GM23338 (cell line): Measurements from ENCODE around the gene BTBD9. TPM values are rescaled to one million over a fixed set of nuclear protein-coding genes. Genes with fewer than 3 reads are reported as not detected.

Source experiments
- ATAC-seq: fragments of 200-7000 bp; cut with Tn5 transposase; 3 replicates; pipeline ENCODE4 v1.9.1; 2020
- DNase-seq: peaks from one replicate; pipeline ENCODE4 v3.0.0-alpha.2; 2015; ENCODE audit warnings: low spot score
- H2AFZ ChIP-seq: fragments of 200-600 bp; sonication (generic); 2 replicates; pipeline ENCODE4 v1.8.0; 2016; ENCODE audit warnings: antibody characterized with exemption, mild to moderate bottlenecking, moderate library complexity
- H3F3A ChIP-seq: fragments of 200-600 bp; sonication (generic); replicated peaks from 2 replicates; pipeline ENCODE4 v1.8.0; 2017; ENCODE audit warnings: antibody characterized with exemption, mixed run types, low read depth
- H3K27ac ChIP-seq: fragments of 200-600 bp; sonication (generic); 2 replicates; pipeline ENCODE4 v1.6.1; 2016; ENCODE audit warnings: low read depth
- H3K27me3 ChIP-seq: fragments of 200-600 bp; sonication (generic); 2 replicates; pipeline ENCODE4 v1.8.0; 2016; ENCODE audit warnings: mild to moderate bottlenecking, mixed run types, moderate library complexity; ENCODE audit not compliant: insufficient read depth
- H3K36me3 ChIP-seq: fragments of 200-600 bp; sonication (generic); 2 replicates; pipeline ENCODE4 v1.8.0; 2016; ENCODE audit warnings: mild to moderate bottlenecking; ENCODE audit not compliant: insufficient read depth
- H3K4me1 ChIP-seq: fragments of 200-600 bp; sonication (generic); 2 replicates; pipeline ENCODE4 v1.8.0; 2016; ENCODE audit warnings: mild to moderate bottlenecking, moderate library complexity; ENCODE audit not compliant: insufficient read depth
- H3K4me2 ChIP-seq: fragments of 200-600 bp; sonication (generic); 2 replicates; pipeline ENCODE4 v1.7.1; 2017; ENCODE audit warnings: mixed run types
- H3K4me3 ChIP-seq: fragments of 200-600 bp; sonication (generic); 2 replicates; pipeline ENCODE4 v1.6.1; 2016; ENCODE audit warnings: mixed run types
- H3K79me2 ChIP-seq: fragments of 200-600 bp; sonication (generic); replicated peaks from 2 replicates; pipeline ENCODE4 v1.8.0; 2017; ENCODE audit warnings: mild to moderate bottlenecking; ENCODE audit not compliant: insufficient read depth
- H3K9me2 ChIP-seq: fragments of 200-600 bp; sonication (generic); 2 replicates; pipeline ENCODE4 v1.8.0; 2017; ENCODE audit not compliant: insufficient read depth
- H4K20me1 ChIP-seq: fragments of 200-600 bp; sonication (generic); replicated peaks from 2 replicates; pipeline ENCODE4 v1.8.0; 2017; ENCODE audit warnings: mild to moderate bottlenecking; ENCODE audit not compliant: insufficient read depth
- H3K27ac Mint-ChIP-seq: 2 replicates; pipeline ENCODE4 v1.8.0; 2020; ENCODE audit warnings: inconsistent platforms, mild to moderate bottlenecking, moderate library complexity, mixed read lengths
- H3K27me3 Mint-ChIP-seq: 3 replicates; pipeline ENCODE4 v1.8.0; 2022; ENCODE audit warnings: low read depth, mild to moderate bottlenecking, moderate library complexity, mixed read lengths, inconsistent platforms; ENCODE audit not compliant: insufficient read depth, poor library complexity
- H3K36me3 Mint-ChIP-seq: 3 replicates; pipeline ENCODE4 v1.8.0; 2021; ENCODE audit warnings: low read depth, mild to moderate bottlenecking, inconsistent platforms, moderate library complexity, mixed read lengths
- H3K4me1 Mint-ChIP-seq: 3 replicates; pipeline ENCODE4 v1.8.0; 2020; ENCODE audit warnings: mild to moderate bottlenecking, inconsistent platforms, mixed read lengths
- H3K4me3 Mint-ChIP-seq: 3 replicates; pipeline ENCODE4 v1.8.0; 2021; ENCODE audit warnings: moderate library complexity, mild to moderate bottlenecking, inconsistent platforms, mixed read lengths
- H3K9me3 Mint-ChIP-seq: 3 replicates; pipeline ENCODE4 v1.8.0; 2020; ENCODE audit warnings: moderate library complexity, mild to moderate bottlenecking, inconsistent platforms, mixed read lengths
- CREB1 ChIP-seq: fragments of 250-450 bp; sonication (Bioruptor Pico); IDR thresholded peaks from 2 replicates; pipeline ENCODE4 v1.5.0; 2020; ENCODE audit warnings: low read depth, mild to moderate bottlenecking, moderate library complexity
- CTCF ChIP-seq, 2 experiments: fragments of 200-600 bp in 1 of 2; sonication (generic) in 1 of 2; conservative IDR thresholded peaks; 2 replicates each; pipeline versions ENCODE4 v1.5.1 to v1.6.1; 2016 to 2017; ENCODE audit warnings: antibody characterized with exemption in 2 of 2, low read depth in 2 of 2, mild to moderate bottlenecking in 2 of 2, moderate library complexity in 1 of 2
- EZH2 ChIP-seq: fragments of 200-600 bp; sonication (generic); IDR thresholded peaks from one replicate; pipeline ENCODE4 v1.8.0; 2017; ENCODE audit warnings: antibody characterized with exemption, mild to moderate bottlenecking, low read depth; ENCODE audit not compliant: unreplicated experiment
- JUNB ChIP-seq: IDR thresholded peaks from one replicate; pipeline ENCODE4 v1.6.1; 2016; ENCODE audit warnings: antibody characterized with exemption; ENCODE audit not compliant: unreplicated experiment
- NANOG ChIP-seq: IDR thresholded peaks from 2 replicates; pipeline ENCODE4 v1.6.1; 2016; ENCODE audit warnings: antibody characterized with exemption, borderline replicate concordance
- polyA plus RNA-seq: library from polyadenylated mRNA; unstranded; fragments of >200 nt; fragmentation: Nextera tagmentation; extraction: Ambion mirVana; gene quantifications from 2 replicates; pipeline ENCODE4 v1.2.1, GENCODE V29; 2016
- total RNA-seq: library from RNA; depleted of rRNA; stranded (reverse); fragments of >200 nt; shearing (Covaris generic); gene quantifications from 2 replicates; pipeline ENCODE4 v1.2.3, GENCODE V29; 2014
- TF ChIP-seq, protein P1 (sequence below): IDR thresholded peaks from 2 replicates; pipeline ENCODE4 v1.6.1; 2016; ENCODE audit warnings: antibody characterized with exemption
- TF ChIP-seq, protein P2 (sequence below): IDR thresholded peaks from one replicate; pipeline ENCODE4 v1.6.1; 2018; ENCODE audit warnings: antibody characterized with exemption; ENCODE audit not compliant: unreplicated experiment

Gene BTBD9
- total and polyA plus RNA-seq, 2 experiments from 2014 or later = 4.2 to 5.3 TPM

GRCh38 chr6:38637756-38638155 is 2.0 kb downstream of the BTBD9 start:
- Histone ChIP-seq H3K9me2 (no peaks in the 10 kb centered on the region), H3K27me3 (no peaks in the 10 kb centered on the region), H4K20me1 (peaks cover 10% of the 10 kb centered on the region), H3K79me2 (peaks cover 11% of the 10 kb centered on the region; the same call in 1 of the 2 replicates), H3K4me2 (no peak overlapping the region), H3K36me3 (no peaks in the 10 kb centered on the region), H2AFZ (no peak overlapping the region), H3F3A (peaks cover 11% of the 10 kb centered on the region; the same call in 1 of the 2 replicates), H3K4me1 (peaks cover 11% of the 10 kb centered on the region), H3K27ac (no peak overlapping the region), H3K4me3 (no peak overlapping the region)
- Mint-ChIP-seq H3K36me3 (no peaks in the 10 kb centered on the region), H3K4me3 (no peak overlapping the region), H3K27me3 (peaks cover 7% of the 10 kb centered on the region), H3K27ac (no peak overlapping the region), H3K9me3 (no peaks in the 10 kb centered on the region), H3K4me1 (peaks cover 10% of the 10 kb centered on the region)
- ATAC-seq (no peak), DNase-seq (no peak)
- TF ChIP-seq NANOG (no peak), CREB1 (CRISPR knock-in tag) (no peak), EZH2 (no peak), JUNB (no peak)
- TF ChIP-seq, protein P1, sequence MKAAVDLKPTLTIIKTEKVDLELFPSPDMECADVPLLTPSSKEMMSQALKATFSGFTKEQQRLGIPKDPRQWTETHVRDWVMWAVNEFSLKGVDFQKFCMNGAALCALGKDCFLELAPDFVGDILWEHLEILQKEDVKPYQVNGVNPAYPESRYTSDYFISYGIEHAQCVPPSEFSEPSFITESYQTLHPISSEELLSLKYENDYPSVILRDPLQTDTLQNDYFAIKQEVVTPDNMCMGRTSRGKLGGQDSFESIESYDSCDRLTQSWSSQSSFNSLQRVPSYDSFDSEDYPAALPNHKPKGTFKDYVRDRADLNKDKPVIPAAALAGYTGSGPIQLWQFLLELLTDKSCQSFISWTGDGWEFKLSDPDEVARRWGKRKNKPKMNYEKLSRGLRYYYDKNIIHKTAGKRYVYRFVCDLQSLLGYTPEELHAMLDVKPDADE = no peak

DNA sequence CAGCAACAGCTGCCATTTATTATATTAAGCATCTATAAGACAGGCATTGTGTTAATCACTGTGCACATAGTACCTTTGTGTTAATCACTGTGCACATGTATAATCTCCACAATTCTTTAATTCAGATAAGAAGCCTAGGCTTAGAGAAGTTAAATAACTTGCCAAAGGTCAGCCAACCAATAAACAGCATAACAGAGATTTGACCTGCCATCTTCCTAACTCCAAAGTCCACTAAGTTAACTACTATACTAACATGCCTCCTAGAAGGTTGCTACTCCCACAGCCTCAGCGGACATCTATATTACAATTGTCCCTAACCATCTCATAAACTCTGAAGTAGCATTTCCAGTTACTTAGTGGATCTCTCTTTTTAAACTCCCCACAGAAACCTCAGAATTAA is 3.7 kb downstream of the BTBD9 start:
- Mint-ChIP-seq H3K36me3 (no peaks in the 10 kb centered on the region), H3K4me3 (no peak overlapping the region), H3K27me3 (peaks cover 6% of the 10 kb centered on the region), H3K9me3 (no peaks in the 10 kb centered on the region), H3K27ac (no peak overlapping the region), H3K4me1 (peaks cover 10% of the 10 kb centered on the region)
- H3K79me2 ChIP-seq = peaks cover 11% of the 10 kb centered on the region; the same call in 1 of the 2 replicates
- peaks cover 10% of the 10 kb centered on the region for H4K20me1 ChIP-seq
- H3K4me1 ChIP-seq = peaks cover 11% of the 10 kb centered on the region
- H3K4me2 ChIP-seq = no peak overlapping the region
- DNase-seq (no peak), ATAC-seq (no peak)
- no peak overlapping the region for H3K4me3 ChIP-seq
- TF ChIP-seq NANOG (no peak), CTCF (conservative IDR thresholded peaks at IDR 0.05; ENCODE audit: low read depth in 2 of 2) (no peak), EZH2 (no peak), CREB1 (CRISPR knock-in tag) (no peak)
- TF ChIP-seq, protein P2, sequence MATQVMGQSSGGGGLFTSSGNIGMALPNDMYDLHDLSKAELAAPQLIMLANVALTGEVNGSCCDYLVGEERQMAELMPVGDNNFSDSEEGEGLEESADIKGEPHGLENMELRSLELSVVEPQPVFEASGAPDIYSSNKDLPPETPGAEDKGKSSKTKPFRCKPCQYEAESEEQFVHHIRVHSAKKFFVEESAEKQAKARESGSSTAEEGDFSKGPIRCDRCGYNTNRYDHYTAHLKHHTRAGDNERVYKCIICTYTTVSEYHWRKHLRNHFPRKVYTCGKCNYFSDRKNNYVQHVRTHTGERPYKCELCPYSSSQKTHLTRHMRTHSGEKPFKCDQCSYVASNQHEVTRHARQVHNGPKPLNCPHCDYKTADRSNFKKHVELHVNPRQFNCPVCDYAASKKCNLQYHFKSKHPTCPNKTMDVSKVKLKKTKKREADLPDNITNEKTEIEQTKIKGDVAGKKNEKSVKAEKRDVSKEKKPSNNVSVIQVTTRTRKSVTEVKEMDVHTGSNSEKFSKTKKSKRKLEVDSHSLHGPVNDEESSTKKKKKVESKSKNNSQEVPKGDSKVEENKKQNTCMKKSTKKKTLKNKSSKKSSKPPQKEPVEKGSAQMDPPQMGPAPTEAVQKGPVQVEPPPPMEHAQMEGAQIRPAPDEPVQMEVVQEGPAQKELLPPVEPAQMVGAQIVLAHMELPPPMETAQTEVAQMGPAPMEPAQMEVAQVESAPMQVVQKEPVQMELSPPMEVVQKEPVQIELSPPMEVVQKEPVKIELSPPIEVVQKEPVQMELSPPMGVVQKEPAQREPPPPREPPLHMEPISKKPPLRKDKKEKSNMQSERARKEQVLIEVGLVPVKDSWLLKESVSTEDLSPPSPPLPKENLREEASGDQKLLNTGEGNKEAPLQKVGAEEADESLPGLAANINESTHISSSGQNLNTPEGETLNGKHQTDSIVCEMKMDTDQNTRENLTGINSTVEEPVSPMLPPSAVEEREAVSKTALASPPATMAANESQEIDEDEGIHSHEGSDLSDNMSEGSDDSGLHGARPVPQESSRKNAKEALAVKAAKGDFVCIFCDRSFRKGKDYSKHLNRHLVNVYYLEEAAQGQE = no peak
- TF ChIP-seq, protein P1 = no peak
- no peaks in the 10 kb centered on the region for H3K9me2 ChIP-seq
- H3F3A ChIP-seq = peaks cover 11% of the 10 kb centered on the region; the same call in 1 of the 2 replicates
- no peak overlapping the region for H3K27ac ChIP-seq
- no peaks in the 10 kb centered on the region for H3K27me3 ChIP-seq
- H2AFZ ChIP-seq = no peak overlapping the region
- no peaks in the 10 kb centered on the region for H3K36me3 ChIP-seq
